T-helper 2 cell treated with Interferon-gamma antibody and Interleukin-4, amounts not matched to agents 5 μg/mL and 100 μg/mL, for 36 hours (primary cell): ENCODE data around the gene ERP29.

ENCODE experiments used
- DNase-seq: peaks from one replicate; pipeline ENCODE4 v3.0.0; 2021; ENCODE audit warnings: low spot score
- H3K27ac Mint-ChIP-seq: one replicate; pipeline ENCODE4 v1.8.0; 2021; ENCODE audit warnings: mild to moderate bottlenecking, mixed read lengths
- H3K27me3 Mint-ChIP-seq: one replicate; pipeline ENCODE4 v1.8.0; 2021; ENCODE audit warnings: low read depth, mixed read lengths
- H3K36me3 Mint-ChIP-seq: one replicate; pipeline ENCODE4 v1.8.0; 2021; ENCODE audit warnings: low read depth, mixed read lengths
- H3K4me1 Mint-ChIP-seq: one replicate; pipeline ENCODE4 v1.8.0; 2021; ENCODE audit warnings: low read depth, mixed read lengths
- H3K4me3 Mint-ChIP-seq: one replicate; pipeline ENCODE4 v1.8.0; 2022; ENCODE audit warnings: mild to moderate bottlenecking, moderate library complexity, mixed read lengths
- H3K9me3 Mint-ChIP-seq: one replicate; pipeline ENCODE4 v1.8.0; 2021; ENCODE audit warnings: mixed read lengths

The ERP29 gene

DNA sequence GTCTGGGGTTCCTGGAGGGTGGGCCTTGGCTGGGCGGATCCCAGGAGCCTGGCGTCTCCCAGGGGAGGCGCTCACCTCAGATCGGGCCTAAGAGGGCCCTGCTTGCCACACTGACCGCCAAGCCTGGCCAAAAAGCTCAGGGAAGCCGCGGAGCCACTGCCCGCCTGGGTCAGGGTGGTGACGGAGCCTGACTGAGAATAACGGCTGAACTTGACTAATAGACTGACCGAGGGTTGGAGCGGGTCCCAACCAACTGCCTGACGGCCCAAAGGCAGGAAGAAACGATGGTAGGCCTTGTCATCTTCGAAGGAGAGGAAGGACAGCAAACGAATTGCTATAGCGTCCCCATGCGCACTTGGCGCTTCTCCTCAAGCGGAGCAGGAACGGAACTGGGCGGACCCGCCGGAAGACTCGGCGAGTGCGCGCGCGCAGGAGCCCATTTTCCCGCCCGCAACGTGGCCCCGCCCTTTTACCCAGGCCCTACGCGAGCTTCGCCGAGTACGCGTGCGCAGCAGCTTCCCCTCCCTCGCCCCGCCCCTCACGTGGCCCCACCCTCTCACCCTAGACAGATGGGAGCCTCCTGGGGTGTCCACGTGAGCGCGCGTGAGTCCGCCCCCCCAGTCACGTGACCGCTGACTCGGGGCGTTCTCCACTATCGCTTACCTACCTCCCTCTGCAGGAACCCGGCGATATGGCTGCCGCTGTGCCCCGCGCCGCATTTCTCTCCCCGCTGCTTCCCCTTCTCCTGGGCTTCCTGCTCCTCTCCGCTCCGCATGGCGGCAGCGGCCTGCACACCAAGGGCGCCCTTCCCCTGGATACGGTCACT lies at the start of gene ERP29, which contains the start of gene TMEM116:
Gene ERP29, plus strand, starts transcription at position 652 of the 826 bp plus-strand sequence. Its CDS starts 40 bp downstream, at position 692.
Gene TMEM116, minus strand, starts transcription at position 391 of the 826 bp plus-strand sequence. CDS start 7,895 bp downstream, outside the sequence.
- no peaks in the 10 kb centered on the region for H3K27me3 Mint-ChIP-seq
- H3K9me3 Mint-ChIP-seq, result no peaks in the 10 kb centered on the region
- H3K4me1 Mint-ChIP-seq, result peaks cover 38% of the 10 kb centered on the region
- peak within 1 kb of the TSS; percentile 87 for H3K4me3 Mint-ChIP-seq
- DNase-seq, result peak; percentile 99
- peaks cover 45% of the 10 kb centered on the region for H3K36me3 Mint-ChIP-seq
- peak within 1 kb of the TSS; percentile 96 for H3K27ac Mint-ChIP-seq

DNA sequence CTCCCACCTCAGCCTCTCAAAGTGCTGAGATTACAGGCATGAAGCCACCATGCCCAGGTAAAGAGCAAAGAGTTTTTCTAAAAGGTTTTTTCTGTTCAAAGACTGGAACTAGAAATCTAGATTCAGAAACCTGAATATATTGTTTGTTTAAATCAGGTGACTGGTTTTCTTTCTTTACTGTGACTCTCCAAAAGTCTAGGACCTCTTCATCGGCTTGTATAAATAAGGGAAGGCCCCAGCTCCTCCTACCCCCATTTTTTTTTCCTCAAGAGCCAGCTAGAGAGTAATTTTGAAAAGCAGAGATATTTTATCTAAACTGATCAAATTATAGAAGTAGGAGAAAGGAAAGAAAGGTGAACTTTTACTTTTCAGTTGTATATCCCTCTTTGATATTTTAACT lies 48.3 kb upstream of the ERP29 start:
- Mint-ChIP-seq H3K36me3 (peaks cover 46% of the 10 kb centered on the region), H3K4me1 (peaks cover 15% of the 10 kb centered on the region), H3K9me3 (peaks cover 27% of the 10 kb centered on the region), H3K27ac (no peak overlapping the region), H3K27me3 (no peaks in the 10 kb centered on the region), H3K4me3 (no peak overlapping the region)
- no peak for DNase-seq

DNA sequence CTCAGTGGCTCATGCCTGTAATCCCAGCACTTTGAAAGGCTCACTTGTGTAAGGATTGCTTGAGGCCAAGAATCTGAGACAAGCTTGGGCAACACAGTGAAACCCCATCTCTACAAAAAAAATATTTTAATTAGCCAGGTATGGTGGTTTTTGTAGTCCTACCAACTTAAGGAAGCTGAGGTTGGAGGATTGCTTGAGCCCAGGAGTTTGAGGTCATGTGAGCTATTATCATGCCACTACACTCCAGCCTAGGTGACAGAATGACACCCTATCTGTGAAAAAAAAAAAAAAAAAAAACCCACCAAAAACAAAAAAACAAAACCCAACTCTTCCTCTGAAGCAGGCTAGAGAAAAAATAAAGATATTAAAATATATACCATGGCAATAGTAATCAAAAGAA lies 41.4 kb upstream of the ERP29 start:
- H3K27ac Mint-ChIP-seq, result no peak overlapping the region

DNA sequence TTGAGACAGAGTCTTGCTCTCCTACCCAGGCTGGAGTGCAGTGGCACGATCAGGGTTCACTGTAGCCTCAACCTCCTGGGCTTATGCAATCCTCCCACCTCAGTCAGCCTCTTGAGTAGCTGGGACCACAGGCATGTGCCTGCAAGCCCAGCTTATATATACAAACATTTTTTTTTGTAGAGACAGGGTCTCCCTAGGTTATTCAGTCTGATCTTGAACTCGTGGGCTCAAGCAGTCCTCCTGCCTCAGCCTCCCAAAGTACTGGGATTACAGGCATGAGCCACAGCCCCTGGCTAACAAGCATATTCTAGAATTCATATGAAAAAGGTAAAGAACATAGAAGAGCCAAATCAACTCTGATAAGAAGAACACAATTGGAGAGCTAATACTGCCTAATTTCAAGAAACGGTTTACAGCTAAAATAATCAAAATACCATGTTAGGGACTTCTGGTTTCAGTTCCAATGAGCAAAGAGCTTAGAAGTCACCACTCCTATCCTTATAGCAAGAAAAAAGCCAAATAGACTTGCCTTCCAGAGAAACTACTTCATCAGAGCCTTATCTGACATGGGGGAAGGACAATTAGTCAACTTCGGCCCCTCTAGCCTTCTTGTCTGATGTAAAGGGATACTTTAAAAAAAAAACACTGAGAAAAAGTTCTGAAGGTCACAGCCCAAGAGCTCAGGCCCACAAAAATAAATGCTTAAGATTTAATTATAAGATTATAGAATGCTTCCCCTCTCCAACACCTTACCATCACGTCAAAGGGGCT lies 37.9 kb upstream of the ERP29 start:
- Mint-ChIP-seq H3K9me3 (no peaks in the 10 kb centered on the region), H3K4me3 (no peak overlapping the region), H3K36me3 (peaks cover 10% of the 10 kb centered on the region), H3K27ac (no peak overlapping the region), H3K4me1 (peaks cover 10% of the 10 kb centered on the region), H3K27me3 (no peaks in the 10 kb centered on the region)
- DNase-seq, result no peak

More for the DNA sequence above, 41.4 kb upstream of the ERP29 start:
- Mint-ChIP-seq H3K9me3 (no peaks in the 10 kb centered on the region), H3K4me3 (no peak overlapping the region), H3K36me3 (peaks cover 18% of the 10 kb centered on the region), H3K4me1 (peaks cover 12% of the 10 kb centered on the region), H3K27me3 (no peaks in the 10 kb centered on the region)
- DNase-seq, result no peak

GRCh38 chr12:111976291-111976690 lies 36.9 kb upstream of the ERP29 start:
- no peaks in the 10 kb centered on the region for H3K27me3 Mint-ChIP-seq
- H3K27ac Mint-ChIP-seq, result no peak overlapping the region
- H3K4me1 Mint-ChIP-seq, result peaks cover 10% of the 10 kb centered on the region
- H3K4me3 Mint-ChIP-seq, result no peak overlapping the region
- H3K36me3 Mint-ChIP-seq, result peaks cover 4% of the 10 kb centered on the region
- H3K9me3 Mint-ChIP-seq, result no peaks in the 10 kb centered on the region
- no peak for DNase-seq

DNA sequence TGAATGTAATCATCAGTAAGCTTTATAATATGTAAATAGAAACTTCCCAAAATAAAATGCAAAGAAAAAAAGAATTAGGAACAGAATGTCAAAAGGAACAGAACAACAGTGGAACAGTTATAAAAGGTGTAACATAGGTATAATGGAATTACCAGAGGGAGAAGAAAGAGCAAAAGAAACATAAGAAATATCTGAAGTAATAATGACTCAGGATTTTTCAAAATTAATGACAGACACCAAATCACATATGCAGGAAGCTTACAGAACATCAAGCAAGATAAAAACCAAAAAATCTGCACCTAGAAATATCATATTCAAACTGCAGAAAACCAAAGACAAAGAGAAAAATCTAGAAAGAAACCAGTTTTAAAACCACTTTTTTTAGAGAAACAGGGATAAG lies 36.4 kb upstream of the ERP29 start:
- DNase-seq, result no peak
- no peak overlapping the region for H3K4me3 Mint-ChIP-seq
- no peaks in the 10 kb centered on the region for H3K9me3 Mint-ChIP-seq
- peaks cover 10% of the 10 kb centered on the region for H3K4me1 Mint-ChIP-seq
- H3K27me3 Mint-ChIP-seq, result no peaks in the 10 kb centered on the region
- H3K36me3 Mint-ChIP-seq, result peaks cover 6% of the 10 kb centered on the region
- no peak overlapping the region for H3K27ac Mint-ChIP-seq

DNA sequence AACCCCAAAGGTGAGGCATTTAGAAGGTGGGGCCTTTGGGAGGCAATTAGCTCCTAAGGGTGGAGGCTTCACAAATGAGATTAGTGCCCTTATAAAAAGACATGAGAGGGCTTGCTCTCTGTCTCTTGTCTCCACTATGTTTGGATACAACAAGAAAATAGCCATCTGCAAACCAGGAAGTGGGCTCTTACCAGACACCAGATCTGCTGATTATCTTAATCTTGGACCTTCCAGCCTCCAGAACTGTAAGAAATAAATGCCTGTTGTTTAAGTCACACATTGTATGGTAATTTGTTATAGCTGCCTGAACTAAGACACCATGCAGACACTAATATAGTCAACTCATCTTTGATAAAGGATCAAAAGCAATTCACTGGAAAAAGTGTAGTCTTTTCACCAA lies 34.7 kb upstream of the ERP29 start:
- Mint-ChIP-seq H3K36me3 (peaks cover 6% of the 10 kb centered on the region), H3K27ac (no peak overlapping the region)
- no peak for DNase-seq

DNA sequence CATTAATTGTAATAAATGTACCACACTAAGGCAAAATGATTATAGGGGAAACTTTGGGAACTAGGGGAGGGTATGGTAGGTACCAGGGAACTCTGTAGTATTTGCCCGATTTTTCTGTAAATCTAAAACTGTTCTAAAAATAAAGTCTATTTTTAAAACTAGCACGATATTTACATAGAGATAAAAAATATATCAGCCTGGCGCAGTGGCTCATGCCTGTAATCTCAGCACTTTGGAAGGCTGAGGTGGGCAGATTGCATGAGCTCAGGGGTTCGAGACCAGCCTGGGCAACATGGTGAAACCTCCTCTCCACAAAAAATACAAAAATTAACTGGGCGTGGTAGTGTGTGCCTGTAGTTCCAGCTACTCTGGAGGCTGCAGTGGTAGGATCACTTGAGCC lies 32.6 kb upstream of the ERP29 start:
- Mint-ChIP-seq H3K36me3 (peaks cover 8% of the 10 kb centered on the region), H3K9me3 (no peaks in the 10 kb centered on the region), H3K27me3 (no peaks in the 10 kb centered on the region), H3K4me1 (peaks cover 10% of the 10 kb centered on the region), H3K27ac (no peak overlapping the region), H3K4me3 (no peak overlapping the region)
- no peak for DNase-seq

More for the DNA sequence above, 34.7 kb upstream of the ERP29 start:
- H3K4me1 Mint-ChIP-seq, result peaks cover 10% of the 10 kb centered on the region
- no peaks in the 10 kb centered on the region for H3K9me3 Mint-ChIP-seq
- H3K4me3 Mint-ChIP-seq, result no peak overlapping the region
- H3K27me3 Mint-ChIP-seq, result no peaks in the 10 kb centered on the region

DNA sequence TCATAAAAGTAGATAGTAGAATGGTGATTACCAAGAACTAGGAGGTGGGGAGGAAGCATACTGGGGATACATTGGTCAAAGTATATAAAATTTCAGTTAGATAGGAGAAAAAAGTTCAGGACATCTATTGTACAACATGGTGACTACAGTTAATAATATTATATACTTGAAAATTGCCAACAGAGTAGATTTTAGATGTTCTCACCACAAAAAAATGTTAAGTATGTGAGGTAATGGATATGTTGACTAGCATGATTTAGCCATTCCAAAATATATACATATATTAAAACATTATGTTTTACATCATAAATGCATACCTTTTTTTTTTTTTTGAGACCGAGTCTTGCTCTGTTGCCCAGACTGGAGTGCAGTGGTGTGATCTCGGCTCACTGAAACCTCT lies 31.2 kb upstream of the ERP29 start:
- Mint-ChIP-seq H3K4me1 (peaks cover 6% of the 10 kb centered on the region), H3K27me3 (no peaks in the 10 kb centered on the region), H3K27ac (no peak overlapping the region), H3K36me3 (peaks cover 8% of the 10 kb centered on the region), H3K4me3 (no peak overlapping the region), H3K9me3 (no peaks in the 10 kb centered on the region)
- DNase-seq, result no peak

DNA sequence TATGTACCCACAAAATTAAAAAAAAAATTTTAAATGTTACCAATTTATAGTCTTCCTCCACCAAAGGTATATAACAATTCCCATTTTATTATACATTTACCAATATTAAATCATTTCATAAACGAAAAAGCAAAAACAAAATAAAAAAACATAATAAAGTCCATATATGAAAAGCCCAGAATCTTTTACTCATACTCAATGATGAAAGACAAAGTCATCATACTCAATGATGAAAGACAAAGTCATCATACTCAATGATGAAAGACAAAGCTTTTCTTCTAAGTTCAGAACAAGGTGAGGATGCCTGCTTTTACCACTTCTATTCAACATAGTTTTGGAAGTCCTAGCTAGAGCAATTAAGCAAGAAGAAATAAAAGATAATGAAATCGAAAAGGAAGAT lies 28.4 kb upstream of the ERP29 start:
- Mint-ChIP-seq H3K4me1 (peaks cover 3% of the 10 kb centered on the region), H3K9me3 (no peaks in the 10 kb centered on the region), H3K4me3 (no peak overlapping the region), H3K36me3 (peaks cover 17% of the 10 kb centered on the region), H3K27me3 (no peaks in the 10 kb centered on the region), H3K27ac (no peak overlapping the region)
- no peak for DNase-seq

DNA sequence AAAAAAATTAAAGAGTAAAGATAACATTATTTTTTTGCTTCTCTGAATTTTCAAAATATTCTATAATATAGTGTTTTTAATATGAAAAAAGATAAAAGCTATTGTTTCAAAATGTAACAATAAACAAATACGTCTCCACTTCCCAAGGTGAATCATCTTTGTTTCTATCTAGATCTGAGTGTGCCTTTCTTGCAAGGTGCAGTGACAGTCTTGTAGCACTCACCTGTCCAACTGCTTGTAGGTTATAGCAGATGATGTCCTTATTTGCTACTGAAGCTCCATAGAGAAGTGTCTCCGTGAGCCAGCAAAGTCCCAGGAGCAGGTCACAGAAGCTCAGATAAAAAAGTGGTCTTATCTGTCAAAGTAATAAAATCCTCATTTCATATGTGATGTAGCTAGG lies 21.7 kb upstream of the ERP29 start:
- Mint-ChIP-seq H3K4me1 (peaks cover 42% of the 10 kb centered on the region), H3K27ac (peak overlapping the region; percentile 96)

GRCh38 chr12:111991946-111992345 lies 21.3 kb upstream of the ERP29 start:
- H3K4me1 Mint-ChIP-seq, result peaks cover 43% of the 10 kb centered on the region
- H3K4me3 Mint-ChIP-seq, result peak overlapping the region; percentile 80
- no peak for DNase-seq
- no peaks in the 10 kb centered on the region for H3K27me3 Mint-ChIP-seq
- peak overlapping the region; percentile 96 for H3K27ac Mint-ChIP-seq
- no peaks in the 10 kb centered on the region for H3K9me3 Mint-ChIP-seq
- H3K36me3 Mint-ChIP-seq, result peaks cover 29% of the 10 kb centered on the region

More for the DNA sequence above, 21.7 kb upstream of the ERP29 start:
- DNase-seq, result no peak
- Mint-ChIP-seq H3K27me3 (no peaks in the 10 kb centered on the region), H3K4me3 (peak overlapping the region; percentile 31), H3K36me3 (peaks cover 28% of the 10 kb centered on the region), H3K9me3 (no peaks in the 10 kb centered on the region)

- no peak for DNase-seq
- Mint-ChIP-seq H3K4me1 (peaks cover 45% of the 10 kb centered on the region), H3K9me3 (no peaks in the 10 kb centered on the region), H3K4me3 (peak overlapping the region; percentile 80), H3K36me3 (peaks cover 31% of the 10 kb centered on the region), H3K27me3 (no peaks in the 10 kb centered on the region), H3K27ac (peak overlapping the region; percentile 96)
Observed at GRCh38 chr12:111992464-111992863, 20.8 kb upstream of the ERP29 start.
